Stimulated activated CD8-positive, alpha-beta memory T cell treated with anti-CD3 and anti-CD28 coated beads, Interleukin-2, amount 100 ng/mL, for 48 hours (primary cell): ENCODE measurements around the gene EXD1.
"Not testable (repeated sequence)": the region's sequence is repeated elsewhere in the genome, so short reads cannot be mapped to it uniquely, and the experiment has no call there.

Experiments
- DNase-seq, 2 donors: peaks; one replicate each; pipeline ENCODE4 v3.0.0-alpha.2; 2020; ENCODE audit warnings: low read depth in 2 of 2

The EXD1 gene, protein sequence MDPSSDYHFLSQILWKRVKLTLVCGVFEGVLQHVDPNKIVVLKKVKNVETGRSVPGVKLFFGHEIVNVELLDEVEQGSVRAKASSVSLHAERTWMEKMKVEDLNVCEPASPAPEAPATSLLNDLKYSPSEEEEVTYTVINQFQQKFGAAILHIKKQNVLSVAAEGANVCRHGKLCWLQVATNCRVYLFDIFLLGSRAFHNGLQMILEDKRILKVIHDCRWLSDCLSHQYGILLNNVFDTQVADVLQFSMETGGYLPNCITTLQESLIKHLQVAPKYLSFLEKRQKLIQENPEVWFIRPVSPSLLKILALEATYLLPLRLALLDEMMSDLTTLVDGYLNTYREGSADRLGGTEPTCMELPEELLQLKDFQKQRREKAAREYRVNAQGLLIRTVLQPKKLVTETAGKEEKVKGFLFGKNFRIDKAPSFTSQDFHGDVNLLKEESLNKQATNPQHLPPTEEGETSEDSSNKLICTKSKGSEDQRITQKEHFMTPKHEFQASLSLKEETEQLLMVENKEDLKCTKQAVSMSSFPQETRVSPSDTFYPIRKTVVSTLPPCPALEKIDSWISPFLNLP

DNA sequence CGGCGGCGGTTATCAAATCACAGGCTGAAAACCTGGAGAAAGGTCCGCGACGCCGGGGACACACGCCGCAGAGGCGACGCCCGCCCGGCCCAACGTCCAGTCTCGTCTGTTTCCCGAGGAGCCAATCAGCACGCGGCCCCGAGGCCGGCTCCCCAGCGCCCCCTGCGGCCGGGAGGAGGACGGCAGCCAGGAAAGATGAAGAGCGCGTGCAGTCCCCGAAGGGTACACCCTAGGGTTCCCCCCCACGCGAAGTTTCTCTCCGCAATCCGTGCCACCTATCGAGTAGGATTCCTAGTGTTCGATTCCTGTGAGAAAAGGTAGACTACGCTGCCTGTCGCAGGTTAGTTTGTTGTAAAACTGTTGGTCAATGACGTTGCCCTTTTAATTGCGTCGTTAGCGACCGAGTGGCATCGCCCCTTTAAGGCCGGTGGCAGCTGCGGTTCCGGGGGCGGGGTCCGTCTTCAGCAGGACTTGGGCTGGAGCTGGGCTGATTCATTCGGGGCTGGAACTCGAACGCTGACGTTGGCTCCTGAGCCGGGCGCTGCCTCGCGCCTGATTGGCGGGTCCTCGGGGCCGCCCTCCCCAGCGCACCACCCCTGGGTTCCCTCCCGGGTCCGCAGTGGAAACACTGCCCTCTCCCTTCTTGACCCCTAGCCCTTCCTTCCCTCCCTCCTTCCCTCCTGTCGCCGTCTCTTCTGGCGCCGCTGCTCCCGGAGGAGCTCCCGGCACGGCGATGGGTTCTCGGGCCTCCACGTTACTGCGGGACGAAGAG is at the start of gene EXD1, which contains the start of gene CHP1:
EXD1 (minus strand) TSS at position 108 of the 772 bp plus-strand sequence. CDS start 4,182 bp downstream, outside the sequence.
CHP1 (plus strand) TSS at position 619 of the 772 bp plus-strand sequence; CDS start at position 734, 115 bp downstream.
- peak; percentile 94 to 97 for DNase-seq

DNA sequence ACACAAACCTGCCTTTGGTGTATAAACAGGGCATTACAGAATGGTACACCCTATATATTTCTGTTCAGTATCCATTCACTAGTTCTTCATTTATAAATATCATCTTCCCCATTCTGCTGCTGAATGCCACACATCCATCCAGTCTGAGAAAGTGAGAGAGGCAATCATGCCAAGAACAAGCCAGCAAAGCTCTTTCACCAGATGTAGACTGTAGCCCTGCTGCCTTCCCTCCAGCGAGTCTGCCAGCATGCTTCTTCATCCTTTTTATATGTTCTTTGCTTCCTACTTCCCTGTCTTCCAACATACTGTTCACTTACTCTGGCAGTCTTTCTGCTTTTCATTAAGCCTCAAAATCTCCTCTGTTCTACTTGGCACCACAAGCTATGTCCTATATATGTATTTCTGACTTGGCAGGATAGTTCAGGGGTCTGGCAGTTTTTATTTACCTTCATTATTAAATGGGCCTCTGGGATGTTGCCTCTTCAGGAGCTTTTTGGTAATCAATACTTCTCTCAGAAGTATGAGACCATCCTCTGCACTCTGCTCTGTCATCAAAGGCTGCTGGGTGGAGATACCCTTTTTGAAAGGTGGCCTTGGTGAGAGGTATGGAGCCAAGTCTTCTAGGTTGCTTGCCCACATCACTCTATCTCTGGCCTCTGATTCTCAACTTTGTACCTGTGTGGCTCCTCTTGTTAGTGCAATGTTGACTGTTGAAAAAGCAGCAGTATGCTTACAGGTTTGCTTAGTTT is 49.2 kb upstream of the EXD1 start:
- no peak for DNase-seq

DNA sequence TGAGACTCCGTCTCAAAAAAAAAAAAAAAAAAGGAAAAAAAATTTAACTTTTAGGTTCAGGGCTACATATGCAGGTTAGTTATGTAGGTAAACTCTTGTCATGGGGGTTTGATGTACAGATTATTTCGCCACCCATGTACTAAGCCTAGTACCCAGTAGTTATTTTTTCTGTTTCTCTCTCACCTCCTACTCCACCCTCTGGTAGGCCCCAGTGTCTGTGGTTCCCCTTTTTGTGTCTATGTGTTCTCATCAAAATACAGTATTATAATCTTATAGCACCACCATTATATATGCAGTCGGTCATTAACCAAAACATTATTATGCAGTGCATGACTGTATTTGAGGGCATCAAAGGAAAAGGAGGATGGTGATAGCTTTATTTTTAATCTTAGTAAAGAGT is 47.8 kb upstream of the EXD1 start:
- DNase-seq: no peak

DNA sequence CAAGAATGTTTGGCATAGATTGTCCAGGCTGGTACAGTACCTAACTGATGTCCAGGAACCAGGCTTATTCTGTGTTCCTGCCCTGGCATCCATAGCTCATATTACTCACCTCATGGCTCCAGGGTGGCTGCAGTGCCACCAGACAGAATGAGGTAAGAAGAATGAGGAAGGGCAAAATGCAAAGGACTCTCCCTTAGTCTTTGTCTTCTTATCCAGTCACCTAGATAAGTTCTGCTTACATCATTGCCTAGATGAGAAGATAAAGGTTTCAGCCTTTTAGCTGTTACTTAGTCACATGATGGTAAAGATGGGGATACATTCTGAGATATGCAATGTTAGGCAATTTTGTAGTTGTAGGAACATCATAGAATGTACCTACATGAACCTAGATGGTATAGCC is 46.3 kb upstream of the EXD1 start:
- DNase-seq: no peak

DNA sequence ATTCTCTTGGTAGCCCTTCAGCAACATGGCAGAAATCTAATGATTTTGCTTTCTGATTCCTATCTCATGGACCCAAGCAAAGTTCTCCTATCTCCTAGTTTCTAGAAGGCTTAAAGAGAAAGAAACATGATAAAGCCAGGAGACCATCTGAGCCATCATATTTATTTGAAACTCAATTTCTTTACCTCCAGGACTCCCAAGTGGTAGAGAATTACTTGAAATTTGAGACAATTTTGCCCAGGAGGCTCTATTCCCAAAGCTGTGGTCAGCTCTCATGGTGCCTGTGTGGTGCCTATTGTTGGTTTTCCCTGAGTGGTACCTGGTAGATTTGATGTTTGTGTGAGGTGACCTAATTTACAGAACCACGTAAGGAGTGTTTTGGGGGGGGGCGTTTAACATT is 39.3 kb upstream of the EXD1 start:
- DNase-seq: no peak

DNA sequence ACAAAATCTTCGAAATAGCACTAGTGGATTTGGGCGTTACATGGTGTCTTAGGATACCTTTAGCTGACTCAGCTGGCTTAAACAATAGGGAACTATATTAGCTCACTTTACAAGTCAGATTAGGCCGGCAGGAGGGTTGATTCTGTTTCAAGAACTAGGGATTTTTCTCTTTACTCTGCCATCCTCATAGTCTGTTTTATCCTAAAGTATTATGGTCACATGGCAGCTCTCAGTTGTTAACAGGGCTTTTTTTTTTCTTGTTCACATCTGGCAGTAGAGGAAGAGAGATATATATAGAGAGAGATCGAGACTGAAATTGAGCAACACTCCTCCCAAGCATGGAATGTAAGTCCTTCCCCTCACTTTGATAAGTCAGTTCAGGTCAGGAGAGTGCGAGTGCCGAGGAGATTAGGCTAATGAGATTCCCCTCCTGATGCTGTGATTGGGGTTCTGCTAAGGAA is 33.4 kb upstream of the EXD1 start:
- no peak for DNase-seq

DNA sequence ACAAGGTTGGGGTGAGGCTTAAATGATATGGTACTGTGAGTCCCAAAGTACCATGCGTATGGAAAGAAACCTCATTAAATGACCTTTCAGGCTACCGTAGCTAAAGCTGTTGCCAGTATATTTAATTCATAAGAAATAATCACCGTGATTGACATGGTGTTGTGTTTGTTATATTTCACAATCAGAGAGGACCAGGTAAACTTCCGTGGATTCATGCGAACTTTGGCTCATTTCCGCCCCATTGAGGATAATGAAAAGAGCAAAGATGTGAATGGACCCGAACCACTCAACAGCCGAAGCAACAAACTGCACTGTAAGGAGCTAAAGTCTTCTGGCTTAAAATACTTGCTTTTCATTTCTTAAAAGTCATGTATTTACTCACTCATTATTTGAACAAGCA is 32.0 kb upstream of the EXD1 start:
- DNase-seq: no peak

DNA sequence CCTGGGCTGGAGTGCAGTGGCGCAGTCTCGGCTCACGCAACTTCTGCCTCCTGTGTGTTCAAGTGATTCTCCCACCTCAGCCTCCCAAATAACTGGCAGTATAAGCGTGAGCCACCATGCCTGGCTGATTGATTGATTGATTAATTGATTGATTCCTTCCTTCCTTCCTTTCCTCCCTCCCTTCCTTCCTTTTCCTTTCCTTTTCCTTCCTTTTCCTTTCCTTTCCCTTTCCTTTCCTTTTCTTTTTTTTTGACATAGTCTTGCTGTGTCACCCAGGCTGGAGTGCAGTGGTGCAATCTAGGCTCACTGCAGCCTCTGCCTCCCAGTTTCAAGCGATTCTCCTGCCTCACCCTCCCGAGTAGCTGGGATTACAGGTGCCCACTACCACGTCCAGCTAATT is 30.4 kb upstream of the EXD1 start:
- DNase-seq: not testable (repeated sequence)

DNA sequence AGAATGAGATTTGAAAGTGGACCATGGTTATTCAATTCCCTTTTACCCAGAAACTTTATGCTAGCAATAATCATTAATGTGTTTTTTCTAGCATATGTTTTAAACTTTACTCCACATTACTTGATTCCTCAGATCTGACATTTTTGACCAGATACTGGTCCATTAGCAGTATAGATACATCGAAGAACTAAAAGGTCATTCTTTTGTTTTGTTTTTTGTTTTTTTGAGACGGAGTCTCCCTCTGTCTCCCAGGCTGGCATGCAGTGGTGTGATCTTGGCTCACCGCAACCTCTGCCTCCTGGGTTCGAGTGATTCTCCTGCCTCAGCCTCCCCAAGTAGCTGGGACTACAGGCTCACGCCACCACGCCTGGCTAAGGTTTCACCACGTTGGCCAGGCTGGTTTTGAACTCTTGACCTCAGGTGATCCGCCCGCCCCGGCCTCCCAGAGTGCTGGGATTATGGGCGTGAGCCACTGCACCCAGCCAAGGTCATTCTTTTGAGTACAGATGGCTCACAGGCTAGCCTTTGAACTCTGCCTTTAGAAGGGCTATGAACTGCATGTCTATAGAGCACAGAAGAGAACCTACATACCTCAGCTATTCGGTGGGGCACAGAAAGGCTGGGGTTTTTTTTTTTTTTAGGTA is 29.1 kb upstream of the EXD1 start:
- DNase-seq: no peak

DNA sequence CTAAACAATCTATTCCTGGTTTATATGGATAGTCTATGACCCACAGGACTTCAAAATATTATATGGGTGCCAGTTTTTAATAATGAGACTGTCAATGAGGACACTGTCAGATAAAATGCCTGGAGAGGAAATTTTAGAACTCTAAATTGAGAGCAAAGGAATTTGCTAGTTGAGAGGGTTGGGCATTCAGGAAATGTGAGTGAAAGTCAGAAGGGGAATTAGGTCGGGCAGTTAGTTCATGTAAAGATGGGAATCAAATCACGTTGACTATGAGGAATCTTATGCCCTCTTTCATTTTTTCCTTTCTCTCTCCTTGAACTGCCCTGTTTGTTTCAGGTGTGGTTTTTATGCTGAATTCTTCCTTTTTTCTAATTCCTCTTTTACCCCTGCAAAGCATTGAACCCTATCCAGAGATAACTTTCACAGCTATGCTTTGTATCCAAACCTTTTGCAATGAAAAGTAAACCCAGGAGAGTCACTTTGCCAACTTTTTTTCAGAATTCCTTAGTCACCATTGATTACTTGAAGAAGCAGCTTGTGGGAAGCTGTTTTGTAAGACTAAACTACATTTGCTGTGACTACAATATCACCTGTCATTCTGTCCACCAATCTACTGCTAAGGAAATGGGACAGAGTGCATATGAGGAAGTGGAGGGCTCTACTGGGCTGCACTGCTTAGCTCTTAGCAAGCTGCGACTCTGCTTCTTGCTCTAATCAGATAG is 28.4 kb upstream of the EXD1 start:
- DNase-seq: no peak

DNA sequence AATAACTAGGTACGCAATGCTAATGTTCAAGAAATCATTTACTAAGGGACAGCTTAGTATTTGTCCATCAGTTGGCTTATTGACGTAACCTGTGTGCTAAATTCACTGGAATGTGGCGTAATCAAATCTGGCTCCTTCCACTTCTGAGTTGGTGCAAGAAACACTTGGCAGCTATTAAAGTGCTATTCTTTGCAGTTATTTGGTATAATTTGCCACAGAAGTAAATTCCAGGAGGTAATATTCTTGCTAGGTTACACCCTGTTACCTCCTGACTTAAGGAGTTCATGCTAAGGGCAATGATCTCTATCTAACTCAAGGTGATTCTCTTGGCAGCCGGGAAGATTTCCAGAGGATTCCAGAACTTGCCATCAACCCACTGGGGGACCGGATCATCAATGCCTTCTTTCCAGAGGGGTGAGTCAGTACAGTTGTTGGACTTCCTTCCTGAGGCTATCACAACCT is 26.1 kb upstream of the EXD1 start:
- DNase-seq: no peak

DNA sequence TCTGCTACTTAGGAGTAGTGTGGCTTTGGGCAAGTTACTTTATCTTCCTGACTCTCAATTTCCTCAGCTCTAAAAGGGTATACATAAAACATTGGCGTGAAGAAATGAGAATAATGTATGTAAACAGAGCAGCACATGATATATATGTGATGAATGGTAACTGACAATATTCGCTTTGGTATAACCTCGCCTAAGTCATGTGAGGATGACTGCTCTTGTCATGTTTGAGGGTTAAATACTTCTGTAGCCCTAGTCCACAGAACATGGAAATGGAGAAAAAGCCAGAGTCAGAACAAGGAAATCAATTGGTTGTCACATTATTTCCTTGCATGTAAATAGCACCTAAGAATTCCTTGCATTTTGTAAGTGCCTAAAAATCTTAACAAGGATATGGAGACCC is 25.5 kb upstream of the EXD1 start:
- no peak for DNase-seq

DNA sequence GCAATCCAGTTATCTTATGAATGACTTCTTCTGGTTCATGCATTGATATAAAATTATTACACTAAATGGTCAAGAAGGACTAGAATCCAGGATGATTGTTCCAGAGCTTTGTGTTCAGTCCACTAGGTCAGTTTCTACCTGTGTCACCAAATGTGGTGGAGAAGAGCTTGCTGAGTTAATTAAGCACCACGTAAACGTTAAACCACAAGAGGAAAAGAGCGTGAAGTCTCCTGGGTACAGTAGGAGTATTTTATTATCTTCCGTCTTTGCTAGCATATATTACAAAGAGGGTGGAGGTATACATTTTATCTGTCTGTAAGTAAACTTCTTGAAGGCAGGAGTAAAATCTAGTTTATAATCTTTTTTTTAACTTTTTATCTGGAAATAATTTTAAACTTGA is 24.0 kb upstream of the EXD1 start:
- DNase-seq: no peak

DNA sequence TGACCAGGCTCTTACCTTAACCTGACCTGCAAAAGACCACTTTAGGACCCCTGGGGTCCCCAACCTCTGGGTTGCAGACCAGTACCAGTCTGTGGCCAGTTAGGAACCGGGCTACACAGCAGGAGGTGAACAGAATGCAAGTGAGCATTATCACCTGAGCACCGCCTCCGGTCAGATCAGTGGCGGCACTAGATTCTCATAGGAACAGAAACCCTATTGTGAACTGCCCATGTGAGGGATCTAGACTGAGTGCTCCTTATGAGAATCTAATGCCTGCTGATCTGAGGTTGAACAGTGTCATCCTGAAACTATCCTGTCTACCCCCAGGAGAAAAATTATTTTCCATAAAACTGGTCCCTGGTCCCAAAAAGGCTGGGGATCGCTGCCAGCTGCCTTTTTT is 20.9 kb upstream of the EXD1 start:
- DNase-seq: no peak

DNA sequence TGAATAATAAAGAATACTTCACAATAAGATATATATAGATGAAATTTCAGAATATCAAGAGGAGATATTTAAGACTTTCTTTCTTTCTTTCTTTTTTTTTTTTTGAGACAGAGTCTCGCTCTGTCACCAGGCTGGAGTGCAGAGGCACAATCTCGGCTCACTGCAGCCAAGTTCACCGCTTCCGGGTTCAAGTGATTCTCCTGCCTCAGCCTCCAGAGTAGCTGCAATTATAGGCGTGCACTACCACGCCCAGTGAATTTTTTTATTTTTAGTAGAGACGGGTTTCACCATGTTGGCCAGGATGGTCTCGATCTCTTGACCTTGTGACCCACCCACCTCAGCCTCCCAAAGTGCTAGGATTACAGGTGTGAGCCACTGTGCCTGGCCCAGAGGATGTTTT is 20.2 kb upstream of the EXD1 start:
- DNase-seq: not testable (repeated sequence)

DNA sequence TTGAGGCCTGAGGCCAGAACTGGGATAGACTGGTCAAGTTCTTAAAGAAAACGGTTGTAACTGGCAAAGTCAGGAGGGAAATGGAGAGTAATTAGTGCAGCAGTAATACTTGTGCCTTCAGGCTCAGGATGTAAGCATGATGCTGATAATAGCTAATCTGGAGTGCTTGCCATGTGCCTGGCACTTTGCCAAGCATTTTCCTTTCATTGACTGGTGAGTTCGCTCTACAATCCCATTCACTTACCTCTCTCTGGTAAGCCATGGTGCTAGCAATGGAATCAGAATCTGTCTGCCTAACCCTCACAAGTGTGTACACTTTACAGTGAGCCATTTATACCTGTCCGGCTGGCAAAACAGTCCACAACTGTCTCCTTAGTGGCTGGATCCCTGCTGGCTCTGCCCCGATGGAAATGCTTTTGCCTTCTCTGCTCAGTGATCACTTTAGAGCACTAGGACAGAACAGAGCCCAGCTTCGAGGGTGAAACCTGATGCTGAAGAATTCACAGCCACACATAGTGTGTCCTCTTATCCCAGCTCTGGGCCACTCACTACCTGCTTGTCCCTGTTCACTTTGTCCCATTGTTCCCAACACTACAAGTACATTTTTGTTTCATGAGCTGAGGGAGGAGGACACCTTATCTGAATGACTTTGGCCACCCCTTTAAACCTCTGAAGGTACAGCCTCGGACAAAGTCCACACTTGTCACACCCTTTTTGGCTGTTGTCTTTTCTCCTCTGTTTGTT is 10.8 kb upstream of the EXD1 start:
- no peak for DNase-seq

DNA sequence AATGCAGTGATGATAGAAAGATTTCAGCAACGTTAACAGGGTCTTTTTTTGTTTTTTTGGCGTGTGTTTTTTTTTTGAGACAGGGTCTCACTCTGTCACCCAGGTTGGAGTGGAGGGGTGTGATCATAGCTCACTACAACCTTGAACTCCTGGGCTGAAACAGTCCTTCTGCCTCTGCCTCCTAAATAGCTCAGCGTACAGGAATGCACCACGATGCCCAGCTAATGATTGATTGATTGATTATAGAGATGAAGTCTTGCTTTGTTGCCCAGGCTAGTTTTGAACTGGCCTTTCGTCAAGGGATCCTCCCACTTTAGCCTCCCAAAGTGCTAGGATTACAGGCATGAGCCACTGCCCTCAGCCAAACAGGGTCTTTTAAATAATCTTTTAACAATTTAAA is 7.5 kb upstream of the EXD1 start:
- no peak for DNase-seq

DNA sequence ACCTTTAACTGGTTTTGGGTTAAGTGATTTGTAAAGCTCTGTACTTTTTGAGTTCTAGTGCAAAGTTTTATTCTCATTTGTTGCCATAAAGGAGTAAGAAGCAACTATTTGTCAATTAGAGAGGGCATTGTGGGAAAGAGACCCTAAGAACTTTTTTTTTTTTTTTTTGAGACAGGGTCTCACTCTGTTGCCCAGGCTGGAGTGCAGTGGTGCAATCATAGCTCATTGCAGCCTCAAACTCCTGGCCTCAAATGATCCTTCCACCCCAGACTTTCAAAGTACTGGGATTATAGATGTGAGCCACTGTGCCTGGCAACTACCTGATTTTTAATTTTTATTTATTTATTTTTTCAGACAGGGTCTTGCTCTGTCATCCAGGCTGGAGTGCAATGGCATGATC is 5.4 kb upstream of the EXD1 start:
- DNase-seq: no peak

DNA sequence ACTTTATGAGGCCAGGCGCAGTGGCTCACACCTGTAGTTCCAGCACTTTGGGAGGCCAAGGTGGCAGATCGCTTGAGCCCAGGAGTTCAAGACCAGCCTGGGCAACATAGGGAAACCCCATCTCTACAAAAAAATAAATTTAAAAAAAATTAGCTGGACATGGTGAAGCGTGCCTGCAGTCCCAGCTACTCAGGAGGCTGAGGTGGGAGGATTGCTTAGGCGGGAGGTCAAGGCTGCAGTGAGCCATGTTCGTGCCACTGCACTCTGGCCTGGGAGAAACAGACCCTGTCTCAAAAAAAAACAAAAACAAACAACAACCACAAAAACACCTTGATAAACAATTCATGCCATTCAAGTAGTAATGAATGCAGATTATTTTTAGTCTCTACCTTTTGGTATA is 4.7 kb upstream of the EXD1 start:
- not testable (repeated sequence) for DNase-seq

DNA sequence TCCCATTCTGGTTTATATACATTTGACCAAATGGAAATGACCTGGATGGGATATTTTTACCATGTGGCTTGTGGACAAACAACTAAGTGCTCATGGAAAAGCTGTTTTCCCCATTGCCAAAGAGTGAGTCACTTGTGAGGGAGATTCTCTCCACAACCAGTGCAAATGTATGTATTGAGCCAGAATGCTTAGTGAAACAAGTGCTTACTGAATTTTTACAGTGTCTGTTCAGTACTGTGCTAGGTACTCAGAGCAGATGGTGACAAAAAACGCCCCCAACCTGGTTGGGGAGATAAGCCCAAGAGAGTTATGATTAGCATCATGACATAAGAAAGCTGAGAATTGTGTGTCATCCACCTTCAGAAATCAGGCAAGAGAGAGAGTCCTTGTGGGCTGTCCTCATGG is 2.8 kb upstream of the EXD1 start:
- no peak for DNase-seq
